ENCODE data around the gene ULBP3.
"Not testable (repeated sequence)": the region's sequence is repeated elsewhere in the genome, so short reads cannot be mapped to it uniquely, and the experiment has no call there.

DNA sequence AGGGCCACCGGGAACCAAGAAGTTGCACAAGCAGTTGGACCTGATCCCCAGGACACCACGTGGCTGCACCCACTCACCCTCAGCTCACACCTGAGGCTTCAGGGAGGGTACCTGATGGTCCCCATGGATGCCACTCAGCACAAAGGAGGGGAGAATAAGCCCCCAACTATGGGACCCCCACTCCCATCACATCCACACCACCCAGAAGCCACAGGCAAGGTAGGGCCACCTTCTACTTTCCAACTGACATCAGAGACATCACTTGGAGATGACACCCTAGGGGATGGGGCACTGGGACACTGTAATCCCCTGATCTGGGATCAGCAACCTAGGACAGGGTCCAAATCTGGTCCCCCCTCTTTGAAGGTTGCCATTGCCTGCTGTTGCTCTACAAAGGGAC, 44.9 kb downstream of the ULBP3 start:
- TF ChIP-seq, protein P1, sequence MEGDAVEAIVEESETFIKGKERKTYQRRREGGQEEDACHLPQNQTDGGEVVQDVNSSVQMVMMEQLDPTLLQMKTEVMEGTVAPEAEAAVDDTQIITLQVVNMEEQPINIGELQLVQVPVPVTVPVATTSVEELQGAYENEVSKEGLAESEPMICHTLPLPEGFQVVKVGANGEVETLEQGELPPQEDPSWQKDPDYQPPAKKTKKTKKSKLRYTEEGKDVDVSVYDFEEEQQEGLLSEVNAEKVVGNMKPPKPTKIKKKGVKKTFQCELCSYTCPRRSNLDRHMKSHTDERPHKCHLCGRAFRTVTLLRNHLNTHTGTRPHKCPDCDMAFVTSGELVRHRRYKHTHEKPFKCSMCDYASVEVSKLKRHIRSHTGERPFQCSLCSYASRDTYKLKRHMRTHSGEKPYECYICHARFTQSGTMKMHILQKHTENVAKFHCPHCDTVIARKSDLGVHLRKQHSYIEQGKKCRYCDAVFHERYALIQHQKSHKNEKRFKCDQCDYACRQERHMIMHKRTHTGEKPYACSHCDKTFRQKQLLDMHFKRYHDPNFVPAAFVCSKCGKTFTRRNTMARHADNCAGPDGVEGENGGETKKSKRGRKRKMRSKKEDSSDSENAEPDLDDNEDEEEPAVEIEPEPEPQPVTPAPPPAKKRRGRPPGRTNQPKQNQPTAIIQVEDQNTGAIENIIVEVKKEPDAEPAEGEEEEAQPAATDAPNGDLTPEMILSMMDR (CRISPR knock-in tag; IDR thresholded peaks at IDR 0.05), result not testable (repeated sequence)
- TF ChIP-seq, protein P2, sequence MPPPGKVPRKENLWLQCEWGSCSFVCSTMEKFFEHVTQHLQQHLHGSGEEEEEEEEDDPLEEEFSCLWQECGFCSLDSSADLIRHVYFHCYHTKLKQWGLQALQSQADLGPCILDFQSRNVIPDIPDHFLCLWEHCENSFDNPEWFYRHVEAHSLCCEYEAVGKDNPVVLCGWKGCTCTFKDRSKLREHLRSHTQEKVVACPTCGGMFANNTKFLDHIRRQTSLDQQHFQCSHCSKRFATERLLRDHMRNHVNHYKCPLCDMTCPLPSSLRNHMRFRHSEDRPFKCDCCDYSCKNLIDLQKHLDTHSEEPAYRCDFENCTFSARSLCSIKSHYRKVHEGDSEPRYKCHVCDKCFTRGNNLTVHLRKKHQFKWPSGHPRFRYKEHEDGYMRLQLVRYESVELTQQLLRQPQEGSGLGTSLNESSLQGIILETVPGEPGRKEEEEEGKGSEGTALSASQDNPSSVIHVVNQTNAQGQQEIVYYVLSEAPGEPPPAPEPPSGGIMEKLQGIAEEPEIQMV (CRISPR knock-in tag; IDR thresholded peaks at IDR 0.05; ENCODE audit: low read depth), result not testable (repeated sequence)
